AG08395 (cell line): Measurements from ENCODE around the gene PSMD7.
"Not testable (repeated sequence)": the region's sequence is repeated elsewhere in the genome, so short reads cannot be mapped to it uniquely, and the experiment has no call there.

Experiments used
- DNase-seq: peaks from one replicate; pipeline ENCODE4 v3.0.0; 2012; ENCODE audit warnings: mixed read lengths, low spot score

Gene PSMD7

DNA sequence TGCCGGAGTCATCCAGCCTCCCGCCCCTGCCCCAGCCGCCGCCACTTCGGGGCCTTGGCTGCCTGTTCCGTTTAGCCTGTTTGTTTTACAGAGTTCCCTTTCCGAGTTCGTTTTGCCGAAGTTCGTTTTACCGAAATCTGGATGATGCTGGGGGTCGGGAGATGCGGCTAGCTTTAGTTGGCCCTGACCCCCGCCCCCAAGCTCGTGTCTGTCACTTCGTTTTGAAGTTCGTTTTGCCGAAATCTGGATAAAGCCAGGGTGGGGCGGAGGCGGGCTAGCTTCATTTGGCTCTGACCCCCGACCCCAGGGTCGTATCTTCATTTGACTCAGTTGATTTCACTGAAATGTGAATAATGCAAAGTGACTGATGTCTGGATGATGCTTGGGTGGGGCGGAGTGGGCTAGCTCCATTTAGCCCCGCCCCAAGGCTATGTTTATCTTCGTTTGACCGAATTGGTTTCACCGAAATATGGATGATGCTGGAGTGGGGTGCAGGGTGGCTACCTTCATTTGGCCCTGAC is 591 bp downstream of the PSMD7 start:
- DNase-seq, result peak; percentile 44

DNA sequence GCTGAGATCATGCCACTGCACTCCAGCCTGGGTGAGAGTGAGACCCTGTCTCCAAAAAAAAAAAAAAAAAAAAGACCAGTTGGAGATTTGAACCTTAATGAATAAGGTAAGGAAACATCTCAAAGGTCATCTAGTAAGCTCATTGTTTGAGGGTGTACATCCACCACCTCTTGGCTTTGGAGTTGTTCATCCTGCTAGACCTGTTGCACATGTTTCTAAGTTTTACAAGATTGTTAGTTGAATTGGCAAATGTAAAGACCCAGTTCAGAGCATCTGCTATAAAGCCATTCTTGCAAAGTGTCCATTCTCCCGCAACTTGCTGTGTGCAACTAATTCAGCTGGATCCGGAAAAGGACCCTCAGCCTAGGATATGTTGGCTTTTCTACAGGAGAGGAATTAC is 1.5 kb downstream of the PSMD7 start:
- no peak for DNase-seq

DNA sequence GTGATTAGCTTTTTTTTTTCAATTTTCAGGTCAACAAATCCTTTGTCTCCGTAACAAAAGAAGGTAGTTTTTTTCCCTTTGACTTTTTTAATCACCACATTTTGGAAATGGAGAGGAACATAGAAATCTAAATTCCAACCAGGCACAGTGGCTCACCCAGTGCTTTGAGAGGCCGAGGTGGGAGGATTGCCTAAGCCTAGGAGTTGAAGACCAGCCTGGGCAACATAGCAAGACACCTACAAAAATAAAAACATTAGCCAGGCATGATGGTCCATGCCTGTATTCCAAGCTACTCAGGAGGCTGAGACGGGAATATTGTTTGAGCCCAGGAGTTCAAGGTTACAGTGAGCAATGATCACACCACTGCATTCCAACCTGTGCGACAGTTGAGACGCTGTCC is 5.7 kb downstream of the PSMD7 start:
- DNase-seq, result no peak

DNA sequence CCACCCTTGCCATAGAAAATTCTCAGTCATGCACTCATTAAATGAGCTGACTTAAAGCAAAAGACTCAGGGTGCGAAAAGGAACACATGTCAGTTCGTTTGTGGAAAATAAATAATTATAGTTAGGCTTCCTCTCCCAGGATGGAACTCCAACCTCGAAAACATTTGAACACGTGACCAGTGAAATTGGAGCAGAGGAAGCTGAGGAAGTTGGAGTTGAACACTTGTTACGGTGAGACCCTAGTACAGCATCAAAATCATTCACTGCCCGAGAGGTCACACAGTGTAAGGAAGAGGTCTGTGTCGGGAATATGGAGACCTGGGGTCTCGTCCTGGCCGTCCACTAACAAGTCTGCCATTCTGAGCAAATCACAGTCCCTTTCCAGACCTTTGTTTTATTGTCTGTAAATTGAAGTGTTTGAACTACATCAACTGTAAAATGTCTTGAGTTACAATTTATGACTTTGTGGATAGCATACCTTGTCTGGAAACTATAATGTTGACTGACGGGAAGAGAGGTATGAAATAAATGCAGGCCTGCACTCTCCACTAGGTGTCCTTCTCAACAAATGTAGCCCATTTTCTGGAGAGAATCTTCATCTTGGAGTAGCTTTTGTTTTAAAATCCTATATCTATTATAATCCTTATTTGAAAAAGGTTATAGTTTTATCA is 7.7 kb downstream of the PSMD7 start:
- peak; percentile 22 for DNase-seq

GRCh38 chr16:74304835-74305176 is 8.2 kb downstream of the PSMD7 start:
- DNase-seq, result no peak

- DNase-seq, result no peak
Observed at GRCh38 chr16:74305281-74305680, 8.7 kb downstream of the PSMD7 start.

GRCh38 chr16:74305978-74306784 is 9.6 kb downstream of the PSMD7 start:
- DNase-seq, result no peak

DNA sequence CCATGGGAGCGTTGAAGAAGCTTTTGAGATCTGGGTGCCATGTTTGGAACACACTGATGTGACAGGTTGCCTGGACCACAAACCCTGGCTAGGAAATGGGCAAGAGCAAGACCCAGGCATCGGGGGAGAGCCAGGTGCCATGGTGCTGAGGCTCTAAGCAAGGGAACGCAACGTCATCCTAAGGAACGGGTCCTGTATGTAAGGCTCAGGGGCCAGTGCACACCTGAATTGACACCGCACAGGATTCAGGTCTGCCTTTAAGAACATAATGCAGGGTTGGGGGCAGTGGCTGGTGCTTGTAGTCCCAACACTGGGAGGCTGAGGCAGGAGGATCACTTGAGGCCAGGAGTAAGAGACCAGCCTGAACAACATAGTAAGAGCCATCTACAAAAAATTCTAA is 10.8 kb downstream of the PSMD7 start:
- DNase-seq, result no peak

- DNase-seq, result peak; percentile 68
Observed at GRCh38 chr16:74309789-74310781, 13.5 kb downstream of the PSMD7 start.

GRCh38 chr16:74315059-74315458 is 18.4 kb downstream of the PSMD7 start:
- DNase-seq, result no peak

DNA sequence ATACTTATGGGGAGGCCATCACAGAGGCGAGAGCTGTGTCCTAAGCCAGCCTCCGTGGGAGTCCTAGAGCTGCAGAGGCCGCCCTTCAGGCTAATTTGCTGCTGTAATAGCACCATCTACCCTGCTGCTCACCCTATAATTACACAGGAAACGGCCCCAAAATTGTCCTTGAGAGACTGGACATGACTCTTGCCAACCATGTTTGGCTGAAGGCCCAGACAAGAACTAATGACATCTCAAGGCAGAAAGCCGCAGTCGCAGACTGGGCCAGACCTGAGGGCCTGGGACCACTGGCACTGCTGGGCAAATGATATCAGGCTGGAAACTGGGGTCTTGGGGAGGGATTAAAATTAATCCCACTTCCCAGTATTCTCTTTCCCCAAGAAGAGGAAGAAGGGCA is 24.1 kb downstream of the PSMD7 start:
- no peak for DNase-seq

- DNase-seq, result no peak
Observed at GRCh38 chr16:74321356-74321755, 24.7 kb downstream of the PSMD7 start.

- no peak for DNase-seq
Observed at GRCh38 chr16:74322301-74322710, 25.7 kb downstream of the PSMD7 start.

- DNase-seq, result not testable (repeated sequence)
Observed at GRCh38 chr16:74324777-74325176, 28.2 kb downstream of the PSMD7 start.

DNA sequence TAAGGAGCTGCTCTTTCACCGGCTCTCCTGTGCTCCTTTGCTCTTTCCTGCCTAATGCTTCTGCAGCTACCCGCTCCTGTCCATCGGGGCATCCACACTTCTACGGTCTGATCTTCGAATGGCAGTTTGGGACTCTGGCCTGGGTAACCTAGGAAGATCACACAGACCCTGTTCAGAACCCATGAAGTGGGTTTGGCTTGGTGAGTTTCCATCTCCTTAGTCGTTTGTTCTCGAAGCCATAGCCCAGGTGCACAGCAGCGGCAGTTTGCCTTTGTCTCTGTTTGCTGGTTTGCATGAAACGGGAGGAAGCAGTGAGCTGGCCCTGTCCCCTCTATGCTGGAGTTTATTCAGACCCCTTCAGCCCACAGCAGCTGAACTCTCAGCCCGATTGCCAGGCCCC is 29.0 kb downstream of the PSMD7 start:
- no peak for DNase-seq

GRCh38 chr16:74328346-74328745 is 31.7 kb downstream of the PSMD7 start:
- not testable (repeated sequence) for DNase-seq

DNA sequence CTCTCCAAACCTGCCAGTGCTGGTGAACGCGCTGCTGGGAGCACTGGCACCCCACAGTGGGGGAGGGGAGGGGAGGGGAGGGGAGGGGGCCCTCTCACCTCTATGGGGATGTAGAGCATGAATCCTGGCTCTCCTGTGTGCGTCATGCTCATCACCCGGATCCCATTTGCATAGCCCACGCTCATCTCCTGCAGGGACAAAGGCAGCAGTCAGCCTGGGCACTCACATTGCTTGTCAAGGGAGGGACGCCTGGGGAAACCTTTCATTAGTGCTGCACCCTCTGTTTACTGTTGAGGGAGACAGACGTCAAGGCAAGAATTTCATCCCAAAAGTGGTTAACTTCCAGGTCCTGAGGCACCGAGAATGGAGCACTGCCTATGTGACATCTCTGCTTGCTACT is 35.9 kb downstream of the PSMD7 start:
- DNase-seq, result not testable (repeated sequence)

- DNase-seq, result not testable (repeated sequence)
Observed at GRCh38 chr16:74337506-74337905, 40.9 kb downstream of the PSMD7 start.

DNA sequence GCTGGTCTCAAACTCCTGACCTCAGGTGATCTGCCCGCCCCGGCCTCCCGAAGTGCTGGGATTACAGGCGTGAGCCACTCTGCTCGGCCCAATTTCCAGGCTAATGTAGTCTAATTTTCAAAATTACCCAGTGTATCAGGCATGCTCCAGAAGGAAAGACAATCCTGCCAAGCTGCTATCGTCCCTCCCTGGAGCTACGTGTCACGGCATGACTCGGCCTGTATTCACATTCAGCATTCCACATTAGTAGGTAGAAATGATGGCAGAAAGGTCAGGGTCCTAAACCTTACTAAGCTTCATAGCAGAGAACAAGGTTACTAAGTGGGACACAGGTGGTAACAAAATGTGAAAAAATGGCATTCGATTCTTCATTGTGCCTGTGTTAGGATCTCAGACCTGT is 42.6 kb downstream of the PSMD7 start:
- not testable (repeated sequence) for DNase-seq

- not testable (repeated sequence) for DNase-seq
Observed at GRCh38 chr16:74353038-74353437, 56.4 kb downstream of the PSMD7 start.
